NAMALWA (cell line): ENCODE data around the gene TNKS2.
"Not testable (repeated sequence)": the region's sequence is repeated elsewhere in the genome, so short reads cannot be mapped to it uniquely, and the experiment has no call there.

Source experiments
- DNase-seq: peaks from one replicate; pipeline ENCODE4 v3.0.0-alpha.2; 2015; ENCODE audit warnings: low spot score

The TNKS2 gene

DNA sequence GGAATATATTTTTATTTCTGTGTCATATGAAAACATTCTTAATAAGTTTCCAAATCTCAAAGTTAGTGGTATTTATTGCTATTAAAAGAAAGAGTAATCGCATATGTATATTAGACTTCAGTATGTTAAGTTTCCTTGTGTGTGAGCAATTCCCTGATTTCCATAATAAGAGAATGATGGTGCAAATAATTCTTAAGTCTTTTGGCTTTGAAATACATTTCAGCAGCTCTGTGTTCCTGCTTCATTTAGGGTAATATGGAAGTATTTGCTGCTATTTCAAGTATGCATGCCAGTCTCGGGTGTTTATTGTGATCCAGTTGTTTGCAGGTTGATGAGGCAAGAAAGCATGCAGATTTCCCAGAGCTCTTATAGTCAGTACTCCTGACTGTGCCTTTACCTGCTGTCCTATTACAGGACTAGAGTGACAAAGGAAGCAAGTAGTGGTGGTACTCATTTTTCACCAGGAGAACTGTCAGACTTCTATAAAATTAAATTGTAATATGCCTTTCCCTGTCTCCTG is 67.4 kb downstream of the TNKS2 start:
- DNase-seq: no peak

DNA sequence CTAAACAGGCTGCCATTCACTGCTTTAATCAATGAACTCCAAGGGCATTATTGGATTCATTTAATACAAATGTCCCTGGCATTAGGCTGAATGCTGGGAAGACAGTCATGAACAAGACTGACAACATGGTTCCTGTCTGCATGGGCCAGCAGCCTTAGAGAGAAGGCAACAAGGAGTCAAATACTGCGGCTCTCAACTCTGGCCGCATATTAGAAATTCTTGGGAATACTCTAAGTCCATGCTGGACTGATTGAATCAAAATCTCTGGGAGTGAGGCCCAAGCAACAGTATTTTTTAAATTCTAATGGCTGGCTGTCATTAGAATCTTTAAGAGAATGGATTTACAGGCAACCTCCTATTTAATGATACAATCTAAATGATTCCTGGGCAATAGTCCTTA is 76.9 kb downstream of the TNKS2 start:
- no peak for DNase-seq

DNA sequence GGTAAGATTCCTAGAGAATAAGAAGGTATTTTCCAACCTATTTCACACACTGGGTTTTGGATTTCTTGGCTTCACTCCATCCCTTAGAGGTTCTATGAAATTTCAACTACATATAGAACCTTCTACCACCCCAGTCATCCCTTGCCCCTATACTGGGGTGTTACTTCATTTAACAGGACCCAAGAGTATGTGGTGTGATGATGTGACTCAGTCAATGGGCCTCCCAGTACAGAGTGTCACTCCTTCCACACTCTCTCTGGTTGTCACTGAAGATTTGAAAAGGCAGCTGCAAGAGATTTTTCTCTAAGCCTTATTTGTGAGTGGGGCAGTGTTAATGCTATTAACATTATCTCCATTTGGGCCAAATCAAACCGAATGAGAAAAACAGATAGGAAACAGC is 77.6 kb downstream of the TNKS2 start:
- DNase-seq: no peak

DNA sequence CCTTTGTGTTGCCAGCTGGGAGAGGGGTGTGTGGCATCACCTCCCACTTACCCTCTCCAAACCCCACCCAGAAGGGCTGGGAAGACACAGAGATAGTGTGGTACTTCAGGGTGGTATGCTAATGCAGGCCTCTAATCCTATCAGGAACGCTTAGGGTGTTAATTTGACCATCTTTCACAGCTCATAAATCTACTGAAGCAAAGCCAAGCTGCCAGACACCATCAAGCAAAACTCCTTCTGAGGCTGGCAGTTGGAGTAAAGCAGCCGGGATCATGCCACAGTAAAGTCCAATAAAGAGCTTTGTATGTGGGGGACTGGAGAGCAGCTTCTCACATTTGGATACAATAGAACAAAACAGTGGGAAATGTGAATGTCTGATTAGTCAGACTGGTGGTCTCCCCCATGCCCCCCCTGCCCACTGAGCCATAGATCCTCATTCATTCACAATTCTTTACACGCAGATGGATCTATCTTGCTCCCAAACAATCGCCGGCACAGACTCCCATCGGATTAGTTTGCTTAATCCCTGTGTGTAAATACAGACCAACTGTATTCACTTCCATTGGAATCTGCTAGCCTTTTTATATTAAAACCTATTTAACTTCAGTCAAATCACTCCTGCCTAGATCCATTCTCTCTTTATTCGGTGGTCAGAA is 81.4 kb downstream of the TNKS2 start:
- DNase-seq: no peak

DNA sequence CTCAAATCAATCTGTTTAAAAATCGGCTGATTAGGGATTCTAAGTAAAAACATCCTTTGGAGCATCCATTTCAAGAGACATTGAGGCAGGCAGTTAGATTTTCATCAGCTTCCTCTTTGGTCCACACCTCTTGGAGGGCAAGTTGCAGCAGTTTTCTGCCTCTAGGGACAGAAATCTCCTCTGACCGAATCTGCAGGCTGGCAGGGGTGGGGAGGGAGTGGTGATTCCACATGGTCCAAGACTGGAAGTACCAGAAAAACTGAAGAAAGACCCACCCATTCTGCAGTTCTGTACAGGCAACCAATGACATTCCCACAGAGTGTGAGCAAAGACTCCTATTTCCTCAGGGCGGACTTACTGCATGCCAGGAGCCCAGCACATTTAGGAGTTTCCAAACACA is 82.1 kb downstream of the TNKS2 start:
- no peak for DNase-seq

DNA sequence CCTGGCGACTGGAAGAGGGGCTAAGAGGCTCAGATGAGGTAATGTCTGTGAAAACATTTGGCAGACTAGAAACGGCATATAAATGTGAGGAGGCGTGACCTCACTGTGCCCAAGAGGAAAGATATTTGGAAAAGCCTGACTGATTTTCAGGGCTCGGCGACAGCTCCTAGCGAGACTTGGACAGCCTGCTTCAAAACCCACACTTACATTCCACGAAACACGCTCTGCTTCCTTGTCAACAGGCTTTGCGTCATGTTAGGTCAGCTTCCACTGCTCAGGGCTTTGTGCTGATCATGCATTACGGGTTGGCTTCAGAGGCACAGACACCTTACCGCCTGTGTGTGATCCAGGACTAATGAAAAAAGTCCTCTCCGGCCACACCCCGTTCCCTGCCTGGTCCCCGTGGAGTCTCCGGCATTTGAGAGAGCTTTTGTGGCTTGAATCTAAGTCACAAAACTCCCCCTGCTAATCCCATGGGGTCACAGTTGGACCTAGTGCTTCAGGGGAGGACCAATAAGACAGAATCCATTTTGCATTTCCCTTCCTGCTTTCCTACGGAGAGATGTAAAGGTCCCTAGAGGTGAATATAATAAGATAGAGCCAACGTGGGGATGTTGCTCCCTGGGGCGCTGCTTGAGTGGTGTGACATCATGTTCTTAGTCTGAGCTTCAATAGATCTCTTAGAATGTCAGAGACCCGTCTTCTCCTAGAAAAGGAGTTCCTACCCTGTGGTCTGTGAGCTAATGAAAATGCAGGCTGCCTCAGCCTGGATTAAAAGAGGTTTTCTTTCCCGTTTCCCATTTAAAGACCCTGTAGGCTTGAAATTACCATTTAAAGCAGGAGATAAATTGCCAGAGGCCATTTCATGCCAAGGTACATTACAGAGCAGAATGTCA is 85.6 kb downstream of the TNKS2 start:
- no peak for DNase-seq

DNA sequence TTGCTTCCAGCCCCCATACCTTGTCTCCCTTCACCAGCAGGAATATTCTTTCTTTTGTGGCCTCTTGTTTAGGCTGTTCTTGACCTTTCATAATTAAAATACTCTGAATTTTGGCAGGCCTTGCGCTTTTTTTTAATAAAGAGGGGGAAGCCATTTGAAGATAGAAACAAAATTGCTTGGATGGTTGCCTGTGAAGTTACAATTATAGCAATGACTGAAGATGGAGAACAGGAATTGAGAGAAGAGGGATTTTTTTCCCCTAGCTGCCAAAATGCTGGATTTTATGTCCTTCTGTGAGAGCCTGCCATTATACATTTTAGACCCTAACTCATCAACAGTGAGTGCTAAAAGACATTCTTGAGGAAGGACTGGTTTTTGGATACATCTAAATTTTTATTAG is 86.3 kb downstream of the TNKS2 start:
- DNase-seq: no peak

DNA sequence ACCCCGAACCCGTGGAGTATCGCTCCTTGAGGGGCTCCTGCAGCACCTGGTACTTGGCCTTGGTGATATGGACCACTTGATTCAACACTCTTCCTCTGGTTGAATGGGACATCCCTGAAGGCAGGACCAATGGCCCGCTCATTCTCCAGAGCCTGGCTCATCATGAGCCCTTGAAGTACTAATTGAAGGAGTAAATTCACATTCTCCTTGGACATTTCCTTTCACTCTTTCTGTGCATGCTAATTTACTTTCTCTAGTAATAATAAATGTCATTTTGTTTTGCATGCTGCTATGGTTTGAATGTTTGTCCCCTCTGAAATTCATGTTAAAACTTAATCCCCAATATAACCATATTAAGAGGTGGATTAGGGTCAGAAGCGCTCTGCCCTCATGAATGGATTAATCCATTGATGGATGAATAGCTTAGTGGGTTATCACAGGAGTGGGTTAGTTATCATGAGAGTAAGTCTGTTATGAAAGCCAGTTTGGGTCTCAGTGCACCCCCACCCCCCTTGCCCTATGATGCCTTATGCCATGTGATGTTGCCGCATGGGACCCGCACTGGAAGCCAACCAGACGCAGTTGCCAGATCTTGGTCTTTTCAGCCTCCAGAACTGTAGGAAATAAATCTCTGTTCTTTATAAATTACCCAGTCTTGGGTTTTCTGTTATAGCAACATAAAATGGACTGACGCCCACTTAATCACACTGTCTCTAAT is 87.3 kb downstream of the TNKS2 start:
- DNase-seq: no peak

DNA sequence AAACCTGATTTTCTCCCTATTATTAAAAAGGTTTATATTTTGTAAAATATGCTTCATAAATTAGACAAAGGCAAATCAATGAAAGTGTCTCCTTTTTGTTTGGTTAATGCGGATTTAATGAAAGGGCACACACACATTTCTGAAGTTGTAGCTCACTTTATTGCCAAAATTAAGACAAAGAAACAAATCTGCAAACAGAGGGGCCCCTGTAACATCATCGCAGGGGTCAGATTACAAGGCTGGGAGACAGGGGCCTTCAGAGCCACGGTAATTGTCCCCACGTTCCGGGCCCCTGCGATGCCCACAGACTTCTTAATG is 88.7 kb downstream of the TNKS2 start:
- no peak for DNase-seq

DNA sequence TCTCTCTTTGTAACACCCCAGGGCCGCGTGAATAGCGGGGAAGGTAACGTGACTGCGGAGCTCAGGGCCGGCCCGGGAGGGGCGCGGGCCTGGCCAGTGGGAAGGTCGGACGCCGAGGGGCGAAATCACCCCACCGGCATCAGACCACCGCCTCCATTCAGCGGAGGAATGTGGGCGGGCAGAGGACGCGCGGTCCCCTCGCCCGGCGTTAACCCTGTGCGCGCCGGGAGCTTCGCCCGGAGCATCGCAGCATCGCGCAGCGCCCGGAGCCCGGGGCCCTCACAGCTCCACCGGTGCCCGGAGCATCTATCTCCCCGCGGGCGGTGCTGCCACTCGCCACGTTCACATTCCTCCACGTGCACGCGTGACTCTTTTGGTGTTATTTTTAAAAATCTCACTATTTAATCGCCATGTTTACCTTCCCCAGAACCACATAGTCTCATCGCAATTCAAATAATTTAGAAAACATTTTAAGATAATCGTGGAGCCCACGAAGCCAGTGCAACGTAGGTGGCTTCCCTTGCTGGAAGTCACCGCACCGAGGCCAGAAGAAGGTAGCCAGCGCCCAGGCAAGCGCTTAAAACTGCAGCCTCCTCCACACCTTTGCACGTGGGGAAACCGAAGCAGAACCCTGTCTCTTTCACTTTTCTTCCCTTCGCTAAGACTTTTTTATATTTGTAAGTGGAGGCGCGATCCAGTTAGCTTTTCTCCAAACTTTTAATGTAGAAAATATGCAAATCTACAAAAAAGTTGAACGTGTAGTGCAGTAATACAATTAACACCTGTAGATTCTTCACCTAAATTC is 89.2 kb downstream of the TNKS2 start:
- DNase-seq: no peak

DNA sequence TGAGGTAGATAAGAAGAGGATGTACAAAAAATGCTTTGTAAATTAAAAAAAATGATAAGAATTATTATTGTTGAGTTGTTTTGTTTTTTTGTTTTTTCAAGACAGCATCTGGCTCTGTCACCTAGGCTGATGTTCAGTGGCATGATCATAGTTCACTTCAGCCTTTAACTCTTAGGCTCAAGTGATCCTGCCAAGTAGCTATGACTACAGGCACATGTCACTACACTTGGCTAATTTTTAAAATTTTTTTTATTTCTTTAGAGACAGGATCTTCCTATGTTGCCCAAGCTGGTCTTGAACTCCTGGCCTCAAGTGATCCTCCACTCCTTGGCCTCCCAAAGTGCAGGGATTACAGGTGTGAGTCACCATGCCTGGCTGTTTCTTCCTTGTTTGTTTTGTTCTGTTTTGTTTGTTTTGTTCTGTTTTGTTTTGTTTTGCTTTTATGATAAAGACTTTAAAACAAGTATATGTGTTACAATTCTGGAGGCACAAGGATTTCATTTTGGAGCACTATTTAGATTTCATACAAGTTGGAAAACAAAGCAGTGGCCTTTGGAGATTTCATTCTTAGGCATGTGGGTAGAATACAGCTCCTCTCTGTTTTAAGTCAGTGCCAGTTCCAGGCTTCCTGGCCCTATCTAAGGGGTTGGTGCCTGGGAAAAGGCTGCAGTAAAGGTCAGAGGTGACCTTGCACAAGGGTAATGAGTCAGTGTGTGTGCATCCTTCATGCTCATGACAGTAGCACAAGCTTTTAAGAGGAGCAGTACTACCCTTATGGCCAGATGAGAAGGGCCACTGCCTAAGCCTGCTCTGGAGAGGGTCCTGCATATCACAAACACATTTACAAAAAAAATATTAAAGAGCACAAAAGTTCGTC is 93.1 kb downstream of the TNKS2 start:
- no peak for DNase-seq

DNA sequence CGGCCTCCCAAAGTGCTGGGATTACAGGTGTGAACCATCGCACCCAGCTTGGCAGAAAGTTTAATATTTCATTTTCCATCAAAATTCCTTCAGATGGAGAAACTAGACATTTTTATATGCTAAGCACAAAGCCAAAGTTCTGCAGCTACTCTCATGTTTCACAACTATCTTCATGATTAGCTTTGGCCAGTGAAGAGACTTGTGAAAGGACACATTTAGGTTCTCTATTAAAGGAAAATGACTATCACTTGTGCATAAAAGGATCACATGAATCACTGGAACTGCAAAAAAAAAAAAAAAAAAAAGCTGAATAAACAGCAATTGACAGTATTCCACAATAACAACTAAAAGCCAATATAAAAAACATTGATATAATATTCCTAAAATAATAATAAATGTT is 94.8 kb downstream of the TNKS2 start:
- no peak for DNase-seq

DNA sequence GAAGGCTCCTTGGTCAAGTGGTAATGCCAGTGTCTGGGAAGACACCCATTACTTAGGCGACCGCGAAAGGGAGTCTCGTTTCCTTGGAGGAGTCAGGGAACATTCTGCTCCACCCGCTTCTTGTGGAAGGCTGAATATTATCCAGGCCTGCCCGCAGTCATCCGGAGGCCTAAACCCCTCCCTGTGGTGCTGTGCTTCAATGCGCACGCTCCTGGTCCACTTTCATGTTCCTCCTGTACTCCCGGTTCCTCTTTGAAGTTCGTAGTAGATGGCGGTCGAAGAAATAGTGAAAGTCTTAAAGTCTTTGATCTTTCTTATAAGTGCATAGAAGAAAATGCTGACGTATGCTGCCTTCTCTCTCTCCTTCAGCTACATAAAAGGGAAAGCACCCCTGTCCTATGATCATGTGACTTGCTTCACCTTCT is 96.0 kb downstream of the TNKS2 start:
- not testable (repeated sequence) for DNase-seq

DNA sequence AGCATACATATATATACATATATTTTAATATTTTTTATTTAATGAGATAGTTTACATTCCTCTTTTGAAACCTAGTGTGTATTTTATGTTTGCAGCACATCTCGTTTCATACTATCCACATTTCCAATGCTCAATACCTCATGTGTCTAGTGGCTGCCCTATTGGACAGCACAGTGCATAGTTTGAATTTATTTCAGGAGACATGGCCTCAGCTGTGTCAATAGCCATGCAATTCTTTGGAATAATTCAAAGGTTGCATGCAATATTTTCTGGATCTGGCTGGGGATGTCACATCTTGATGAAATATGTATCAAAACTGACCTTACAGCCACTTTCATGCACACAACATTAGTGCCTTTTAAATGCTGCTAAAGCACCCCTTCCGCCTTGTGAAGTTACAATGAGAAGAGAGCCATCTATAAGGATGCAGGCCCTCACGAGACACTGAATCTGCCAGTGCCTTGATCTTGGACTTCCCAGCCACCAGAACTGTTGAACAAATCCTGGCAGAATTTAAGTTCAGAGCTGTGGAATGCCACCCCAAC is 98.1 kb downstream of the TNKS2 start:
- DNase-seq: no peak

DNA sequence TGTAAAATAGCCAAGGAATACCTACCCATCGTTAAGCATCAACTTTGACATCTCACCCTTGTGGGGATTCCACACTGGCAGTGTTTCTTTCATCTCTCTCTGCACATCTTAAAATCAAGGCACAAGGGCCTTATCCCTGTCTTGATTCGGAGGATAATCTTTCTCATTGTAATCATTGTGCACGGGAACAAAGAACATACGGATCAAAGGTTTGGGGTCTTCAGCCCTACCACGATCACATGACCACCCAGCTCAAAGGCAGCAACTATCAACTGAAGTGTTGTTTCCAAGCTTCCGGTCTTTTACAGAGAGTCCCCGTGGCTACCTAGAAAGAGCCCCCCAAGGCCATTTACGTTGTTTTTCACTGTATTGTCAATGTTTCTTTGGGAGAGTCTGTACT is 99.2 kb downstream of the TNKS2 start:
- DNase-seq: no peak

DNA sequence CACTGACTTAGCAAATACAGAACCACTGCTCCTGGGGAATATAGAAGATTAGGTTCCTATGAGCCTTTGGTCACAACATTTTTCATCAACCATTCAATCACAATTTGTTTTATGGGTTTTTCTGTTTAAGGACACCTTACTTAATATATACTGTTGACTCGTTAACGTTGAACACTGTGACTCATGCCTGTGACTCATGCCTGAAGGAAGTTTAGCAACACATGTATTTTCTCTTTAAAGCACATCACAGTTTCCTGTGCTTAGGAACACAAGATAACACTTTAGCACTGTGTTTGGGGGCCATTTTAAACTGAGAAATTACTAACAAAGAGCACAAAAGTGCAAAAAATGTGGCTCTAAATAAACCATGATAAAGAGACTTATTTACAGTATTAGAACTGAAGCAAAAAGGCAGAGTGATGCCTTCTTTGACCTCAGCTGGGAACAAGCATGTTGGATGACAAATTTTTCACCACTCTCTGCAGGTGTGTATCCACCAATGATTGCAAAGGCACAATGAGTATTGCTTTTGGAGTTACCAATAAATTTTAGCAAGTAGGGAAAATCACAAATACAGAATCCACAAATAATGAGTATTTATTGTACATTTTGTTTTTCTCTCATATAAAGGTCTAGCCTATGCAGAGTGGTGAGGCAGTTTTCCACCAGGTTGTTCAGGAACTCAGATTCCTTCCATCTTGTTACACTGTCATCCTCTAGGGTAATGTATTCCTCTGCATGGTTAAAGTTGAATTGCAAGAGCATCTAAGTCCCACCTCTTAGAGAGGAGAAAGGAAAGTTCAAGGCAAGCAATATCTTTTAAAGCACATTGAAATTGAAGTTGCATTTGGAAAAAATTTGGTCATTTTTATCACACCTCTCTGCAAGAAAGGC is 103.8 kb downstream of the TNKS2 start:
- DNase-seq: no peak

DNA sequence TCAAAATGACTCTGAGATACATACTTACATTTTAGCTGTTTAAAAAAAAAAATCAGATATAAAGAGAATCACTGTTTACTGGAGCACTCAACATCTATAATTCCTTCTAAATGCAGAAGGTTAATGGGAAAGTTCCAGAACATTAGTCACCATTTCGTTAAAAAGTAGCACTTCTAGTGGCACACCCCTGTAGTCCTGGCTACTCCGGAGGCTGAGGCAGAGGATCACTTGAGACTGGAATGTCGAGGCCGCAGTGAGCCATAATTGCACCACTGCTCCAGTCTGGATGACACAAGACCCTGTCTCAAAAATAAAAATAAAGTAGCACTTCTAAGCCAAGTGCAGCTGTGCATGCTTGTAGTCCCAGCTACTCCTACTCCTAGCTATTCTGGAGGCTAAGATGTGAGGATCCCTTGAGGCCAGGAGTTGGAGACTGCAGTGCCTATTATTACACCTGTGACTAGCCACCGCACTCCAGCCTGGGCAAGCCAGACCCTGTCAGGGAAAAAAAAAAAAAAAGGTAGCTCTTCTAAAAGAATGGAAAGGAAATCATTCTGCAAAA is 108.9 kb downstream of the TNKS2 start:
- no peak for DNase-seq

DNA sequence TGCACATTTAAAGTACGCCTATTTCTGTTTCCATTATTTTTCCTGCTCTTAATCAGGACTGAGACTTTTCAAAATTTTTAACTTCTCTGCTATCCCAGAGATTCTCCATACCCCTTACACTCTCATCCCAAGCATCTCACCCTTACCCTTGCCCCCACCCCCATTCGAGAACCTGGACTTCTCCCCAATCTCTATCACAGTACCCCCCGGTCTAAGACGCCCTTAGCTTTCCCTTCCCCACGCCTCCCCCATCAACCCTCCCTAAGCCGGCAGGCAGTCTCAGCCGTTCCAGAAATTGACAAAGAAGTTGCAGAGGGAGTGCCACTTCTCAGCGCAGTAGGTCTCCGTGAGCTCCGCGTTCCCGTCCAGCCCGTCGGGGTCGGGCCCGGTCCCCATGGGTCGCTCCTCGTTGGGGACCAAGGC is 109.7 kb downstream of the TNKS2 start:
- DNase-seq: no peak
